ENCODE data around the gene SEMA4B. TPM values are rescaled to one million over a fixed set of nuclear protein-coding genes. Genes with fewer than 3 reads are reported as not detected.

The SEMA4B gene
- total and polyA plus RNA-seq, 9 of the 15 experiments (the other 6 are each of a cell fraction or from before 2014, with no cell fraction given) = 1.3 to 33.6 (median 11.0) TPM

DNA sequence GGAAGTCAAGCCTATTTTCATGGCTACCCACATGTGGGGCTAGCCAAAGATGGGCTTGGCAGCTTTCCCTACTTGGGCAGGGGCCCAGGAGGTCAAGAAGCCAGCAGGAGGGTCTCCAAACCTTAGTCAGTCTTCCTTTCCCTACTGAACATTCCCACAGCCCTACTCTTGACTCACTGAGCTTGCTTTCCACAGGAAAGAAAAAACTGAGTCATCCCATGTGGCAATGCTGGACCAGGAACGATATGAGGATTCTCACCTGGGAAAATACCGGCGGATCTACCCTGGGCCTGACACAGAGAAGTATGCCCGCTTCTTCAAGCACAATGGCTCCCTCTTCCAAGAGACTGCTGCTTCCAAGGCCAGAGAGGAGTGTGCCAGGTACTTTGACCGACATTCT lies 60.7 kb downstream of the SEMA4B start (continued):
- no peak for TF ChIP-seq ASH1L (IDR thresholded peaks at IDR 0.05; ENCODE audit: borderline replicate concordance, low read depth, partially characterized antibody)

DNA sequence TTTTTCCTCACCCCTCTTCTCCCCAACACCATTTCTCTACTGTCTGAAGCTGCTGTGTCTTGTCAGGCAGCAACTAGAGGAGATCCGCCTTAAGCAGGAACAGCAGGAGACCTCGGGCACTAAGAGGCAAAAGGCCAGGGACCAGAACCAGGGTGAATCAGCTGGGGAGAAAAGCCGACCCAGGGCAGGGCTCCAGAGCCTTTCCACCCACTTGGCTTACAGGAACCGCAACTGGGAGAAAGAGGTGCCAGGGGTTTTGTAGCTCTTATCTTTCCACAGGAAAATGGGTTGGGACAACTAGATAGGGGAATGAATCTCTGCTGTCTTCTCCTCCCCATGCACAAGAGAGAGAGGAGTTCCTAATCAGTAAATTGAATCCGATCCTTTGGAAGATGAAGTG lies 61.3 kb downstream of the SEMA4B start:
- no peak for DNase-seq (ENCODE audit: extremely low read depth in 1 of 4, low spot score in 3 of 4)
- Histone ChIP-seq H3K4me2 (ENCODE audit: insufficient read depth, low read length) (no peak overlapping the region), H3K4me1 (replicated peaks in 1 of 2; ENCODE audit: control insufficient read depth in 2 of 2, insufficient read depth in 2 of 2, low read length in 2 of 2) (peaks cover 10 to 14% of the 10 kb centered on the region in 2 experiments), H2AFZ (ENCODE audit: low read depth, low read length) (no peak overlapping the region), H3K79me2 (ENCODE audit: control insufficient read depth, insufficient read depth, low read length) (peaks cover 32% of the 10 kb centered on the region), H3K27ac (ENCODE audit: extremely low read depth, low read depth, low read length) (no peak overlapping the region), H3K9me1 (ENCODE audit: control insufficient read depth, insufficient read depth, low read length) (no peaks in the 10 kb centered on the region), H3K9me3 (replicated peaks; ENCODE audit: control insufficient read depth, insufficient read depth, low read depth, low read length) (no peaks in the 10 kb centered on the region), H3K4me3 (no peak overlapping the region), H3K36me3 (ENCODE audit: control insufficient read depth, insufficient read depth, low read length) (peaks cover 6% of the 10 kb centered on the region; the same call in 1 of the 3 replicates), H3K9ac (ENCODE audit: insufficient read depth in 1 of 2, low read depth in 2 of 2, low read length in 2 of 2) (0 out of 4 replicates have a peak overlapping the region, but pooled peaks of 1 of the 2 experiments have one; percentile 43), H4K20me1 (replicated peaks; ENCODE audit: control insufficient read depth, insufficient read depth, low read length) (no peaks in the 10 kb centered on the region), H3K27me3 (ENCODE audit: control insufficient read depth in 2 of 2, insufficient read depth in 2 of 2, low read length in 2 of 2) (no peaks in the 10 kb centered on the region)
- no peak for ATAC-seq
- no peak for FAIRE-seq
- POLR2A ChIA-PET = interaction anchor here (0.6 to 1.4 kb wide), 4 partner anchors 10 to 246 kb away, joined by 3 to 6 read pairs (median 4); partner anchors contain the start of gene TTLL13
- WGBS (ENCODE audit: insufficient coverage, low coverage, missing lambda C conversion rate) = 30% methylated on average over 5 of the region's 5 CpGs
- intact Hi-C loops (cut with micrococcal nuclease) (no loop called here), in situ Hi-C loops (cut with MboI) (no loop called here)
- CTCF ChIA-PET (ENCODE audit: low intra/inter-chr PET ratio) = no interaction called here
- no TSS peak for BruUV-seq (replicated peaks)
- TF ChIP-seq CBFA2T3 (IDR thresholded peaks at IDR 0.05) = 0 out of 2 replicates have a peak, but pooled peaks have one; percentile 3
- TF ChIP-seq RHOXF2B (CRISPR knock-in tag; conservative IDR thresholded peaks at IDR 0.05) = no peak
- no peak for TF ChIP-seq NR2F6 (CRISPR knock-in tag; IDR thresholded peaks at IDR 0.05)

DNA sequence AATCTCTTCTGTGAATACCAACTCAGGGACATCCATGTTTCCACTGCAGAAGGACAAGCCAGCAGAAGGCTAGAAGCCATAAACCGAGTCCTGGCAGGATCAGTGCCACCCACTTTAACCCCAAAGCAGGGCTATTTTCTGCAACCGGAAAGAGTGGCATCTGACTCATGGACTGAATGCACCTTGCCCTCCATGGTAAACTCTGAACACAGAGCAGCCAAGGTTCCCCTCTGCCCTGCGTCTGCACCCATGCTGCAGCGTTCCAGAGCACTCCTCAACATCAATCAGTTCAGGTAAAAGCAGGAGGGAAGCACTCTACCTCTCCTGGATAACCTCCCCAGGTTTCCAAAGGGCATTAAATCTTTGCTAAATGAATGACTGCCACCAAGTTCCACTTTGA lies 63.5 kb downstream of the SEMA4B start:
- Histone ChIP-seq H3K27ac (ENCODE audit: extremely low read depth, low read depth, low read length) (peak overlapping the region; percentile 86), H3K79me2 (ENCODE audit: control insufficient read depth, insufficient read depth, low read length) (peaks cover 52% of the 10 kb centered on the region), H3K36me3 (ENCODE audit: control insufficient read depth, insufficient read depth, low read length) (peaks cover 20% of the 10 kb centered on the region), H4K20me1 (replicated peaks; ENCODE audit: control insufficient read depth, insufficient read depth, low read length) (no peaks in the 10 kb centered on the region), H3K4me2 (ENCODE audit: insufficient read depth, low read length) (peak overlapping the region; percentile 91), H3K4me1 (replicated peaks in 1 of 2; ENCODE audit: control insufficient read depth in 2 of 2, insufficient read depth in 2 of 2, low read length in 2 of 2) (peaks cover 14 to 18% of the 10 kb centered on the region in 2 experiments), H3K27me3 (ENCODE audit: control insufficient read depth in 2 of 2, insufficient read depth in 2 of 2, low read length in 2 of 2) (no peaks in the 10 kb centered on the region), H3K9me3 (replicated peaks; ENCODE audit: control insufficient read depth, insufficient read depth, low read depth, low read length) (no peaks in the 10 kb centered on the region), H3K9me1 (ENCODE audit: control insufficient read depth, insufficient read depth, low read length) (no peaks in the 10 kb centered on the region), H3K4me3 (peak overlapping the region; percentile 64), H2AFZ (ENCODE audit: low read depth, low read length) (peak overlapping the region; percentile 93), H3K9ac (ENCODE audit: insufficient read depth in 1 of 2, low read depth in 2 of 2, low read length in 2 of 2) (peak overlapping the region; percentile 83 to 90; a peak in 3 of 4 replicates)
- BruUV-seq (replicated peaks) = no TSS peak
- ChIA-PET POLR2A (no interaction called here), CTCF (ENCODE audit: low intra/inter-chr PET ratio) (no interaction called here)
- in situ Hi-C loops (cut with MboI) (loop anchor here (5.0 kb wide), 1 partner anchor 112 kb away; no protein-coding TSS in a partner anchor), intact Hi-C loops (cut with micrococcal nuclease) (no loop called here)
- TF ChIP-seq HDAC8 (tag; IDR thresholded peaks at IDR 0.05) (0 out of 2 replicates have a peak, but pooled peaks have one; percentile 34), GTF2E2 (tag; IDR thresholded peaks at IDR 0.05) (no peak)
- WGBS (ENCODE audit: insufficient coverage, low coverage, missing lambda C conversion rate) = 18% methylated on average over 4 of the region's 4 CpGs
- ATAC-seq (no peak), FAIRE-seq (no peak), DNase-seq (ENCODE audit: extremely low read depth in 1 of 4, low spot score in 3 of 4) (no peak)
